ENCODE data around the gene SUMO4. TPM values are rescaled to one million over a fixed set of nuclear protein-coding genes. Genes with fewer than 3 reads are reported as not detected.

SUMO4 gene
- total RNA-seq, 1 donor from 2014 or later, result 1.1 TPM

Other genes with a start within 250 kb of the SUMO4 start
- 34.0 TPM for gene TAB2, start 82.5 kb upstream of the SUMO4 start, total RNA-seq
- 0.36 TPM for gene ZC3H12D, start 84.8 kb downstream of the SUMO4 start, total RNA-seq
- 12.1 TPM for gene PPIL4, start 145.8 kb downstream of the SUMO4 start, total RNA-seq
- 19.4 TPM for gene GINM1, start 166.1 kb downstream of the SUMO4 start, total RNA-seq
- 13.5 TPM for gene KATNA1, start 248.5 kb downstream of the SUMO4 start, total RNA-seq

Data from esophagus mucosa (tissue), 1 donor.